Putamen (tissue), 1 donor: Measurements from ENCODE around the gene SSC5D.

Experiments
- DNase-seq: peaks from one replicate; pipeline ENCODE4 v3.0.0-alpha.2; 2016; ENCODE audit warnings: low spot score

Gene SSC5D

GRCh38 chr19:55554741-55555152, 66.5 kb downstream of the SSC5D start:
- no peak for DNase-seq

- DNase-seq, result no peak
Observed at GRCh38 chr19:55559684-55560083, 71.4 kb downstream of the SSC5D start.

GRCh38 chr19:55563261-55563690, 75.0 kb downstream of the SSC5D start:
- no peak for DNase-seq

GRCh38 chr19:55566823-55567222, 78.6 kb downstream of the SSC5D start:
- DNase-seq, result no peak

- DNase-seq, result no peak
Observed at GRCh38 chr19:55567708-55568328, 79.6 kb downstream of the SSC5D start.
